GM21360 (cell line): ENCODE measurements around the gene GALNTL6.

ENCODE experiments used
- ATAC-seq: cut with Tn5 transposase; IDR thresholded peaks from one replicate; pipeline ENCODE4 v1.9.1; 2021; ENCODE audit warnings: mild to moderate bottlenecking, moderate library complexity; ENCODE audit not compliant: unreplicated experiment

Gene GALNTL6

DNA sequence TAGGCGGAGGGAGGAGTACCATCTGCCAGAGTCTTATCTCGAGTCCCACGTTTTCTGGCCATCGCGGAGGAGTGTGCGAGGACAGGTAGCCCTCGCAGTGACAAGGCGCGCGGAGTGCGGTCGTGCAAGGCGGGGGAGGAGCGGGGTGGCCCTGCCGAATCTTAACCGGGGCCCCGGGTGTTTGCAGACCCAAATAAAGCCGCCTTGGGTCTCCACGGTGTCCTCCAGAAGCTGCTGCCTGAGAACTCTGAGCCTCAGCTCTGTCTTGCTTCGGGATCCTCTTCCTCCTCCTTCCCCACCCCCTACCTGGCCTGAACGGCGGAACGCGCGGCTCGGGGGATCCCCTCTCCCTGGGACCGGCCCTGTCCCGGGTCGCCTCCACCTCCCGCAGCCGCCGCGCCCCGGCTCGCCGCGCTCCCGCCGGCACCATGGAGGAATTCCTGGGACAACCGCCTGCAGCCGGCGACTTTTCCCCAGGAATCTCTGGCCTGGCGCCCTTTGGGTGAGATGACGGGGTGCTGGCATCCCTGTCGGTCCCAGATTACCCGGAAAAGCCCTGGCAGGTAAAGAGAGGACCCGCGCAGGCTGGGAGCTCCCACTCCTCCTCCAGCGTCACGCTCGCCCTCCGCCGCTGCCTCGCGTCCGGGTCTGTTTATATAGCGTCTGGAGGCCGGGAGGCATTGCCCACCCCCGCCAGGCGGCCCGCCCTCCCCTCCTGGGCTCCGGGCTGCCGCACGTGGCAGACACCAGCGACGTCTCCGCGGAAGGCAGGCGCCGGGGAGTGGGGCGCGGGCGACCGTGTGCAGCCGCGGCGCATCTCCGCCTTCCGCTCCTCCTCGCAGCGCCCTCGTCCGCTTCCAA, at the start of gene GALNTL6:
GALNTL6 (plus strand) TSS at position 740 of the 861 bp plus-strand sequence.
- peak; percentile 57 for ATAC-seq

DNA sequence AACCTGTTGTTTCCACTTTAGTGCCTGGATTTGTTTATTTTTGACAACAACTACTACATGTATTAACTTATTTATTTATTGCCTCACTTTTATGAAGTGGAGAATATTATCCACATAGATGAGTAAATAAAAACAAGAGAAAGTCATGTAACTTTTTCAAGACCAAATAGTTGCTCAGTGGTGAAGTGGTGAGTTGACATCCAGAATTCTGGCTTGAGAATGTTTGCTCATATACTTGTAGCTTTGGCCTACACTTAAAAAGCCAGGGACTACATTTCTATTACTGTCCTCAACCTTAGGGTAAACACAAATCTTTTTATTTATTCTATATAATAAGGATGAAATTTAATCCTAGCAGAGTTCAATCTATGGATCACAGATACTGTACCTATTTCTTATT, 47.7 kb upstream of the GALNTL6 start:
- no peak for ATAC-seq

DNA sequence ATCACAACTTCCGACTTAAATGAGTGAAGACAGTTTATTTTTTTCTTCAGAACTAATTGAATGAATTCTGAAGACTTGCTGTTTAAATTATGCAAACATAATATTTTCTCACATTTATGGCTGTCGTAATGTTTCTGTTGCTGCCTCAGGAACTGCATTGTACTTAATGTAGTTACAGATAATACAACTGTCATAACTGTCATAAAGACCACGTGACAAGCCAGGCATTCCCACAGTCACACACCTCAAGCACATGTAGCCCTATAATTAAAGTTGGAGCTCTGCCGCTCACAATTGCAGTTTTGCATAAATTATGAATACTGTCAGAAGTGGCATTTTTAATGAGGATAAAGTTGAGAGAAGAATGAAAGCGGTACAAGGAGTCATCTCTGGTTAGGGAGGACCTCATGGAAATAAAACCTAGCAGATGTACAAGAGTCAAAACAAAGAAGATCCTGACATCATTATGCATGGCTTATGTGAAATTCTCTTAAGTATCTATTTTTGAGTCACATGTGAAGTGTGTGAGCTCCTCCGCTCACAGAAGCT, 38.5 kb upstream of the GALNTL6 start:
- no peak for ATAC-seq

DNA sequence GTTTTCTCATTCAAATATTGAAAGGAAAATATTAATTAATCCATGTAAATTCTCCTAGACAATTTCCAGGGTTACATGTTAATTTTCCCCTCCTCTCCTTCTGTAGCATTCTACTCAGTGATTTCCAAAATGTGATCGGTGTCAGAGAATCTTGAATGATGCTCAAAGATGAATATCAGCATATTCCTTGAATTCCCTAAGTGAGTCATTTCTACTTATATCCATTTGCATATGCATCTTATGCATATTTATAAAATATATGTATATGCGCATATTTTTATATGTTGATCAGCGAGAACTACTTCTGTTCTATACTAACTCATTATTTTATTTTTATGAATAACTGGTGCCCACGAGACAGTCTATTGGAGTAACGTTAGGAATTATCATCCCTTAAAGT, 33.9 kb upstream of the GALNTL6 start:
- ATAC-seq, result no peak

DNA sequence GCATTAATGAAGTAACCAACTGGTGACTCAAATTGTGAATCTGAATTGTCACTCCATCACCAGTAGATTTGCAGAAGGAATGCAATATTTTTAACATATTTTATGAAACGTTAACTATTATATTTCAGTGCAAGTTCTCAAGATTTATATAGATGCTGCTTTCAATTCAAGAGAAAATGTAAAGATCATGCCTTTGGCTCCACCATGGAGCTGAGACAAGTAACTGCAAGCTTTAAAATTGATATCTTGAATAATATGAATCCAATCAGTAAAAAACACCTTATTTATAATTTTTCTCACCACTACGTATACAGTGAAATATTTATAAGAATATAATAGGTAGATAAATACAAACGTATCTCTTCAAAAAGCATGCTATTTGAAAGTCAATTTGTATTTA, 27.8 kb upstream of the GALNTL6 start:
- no peak for ATAC-seq

DNA sequence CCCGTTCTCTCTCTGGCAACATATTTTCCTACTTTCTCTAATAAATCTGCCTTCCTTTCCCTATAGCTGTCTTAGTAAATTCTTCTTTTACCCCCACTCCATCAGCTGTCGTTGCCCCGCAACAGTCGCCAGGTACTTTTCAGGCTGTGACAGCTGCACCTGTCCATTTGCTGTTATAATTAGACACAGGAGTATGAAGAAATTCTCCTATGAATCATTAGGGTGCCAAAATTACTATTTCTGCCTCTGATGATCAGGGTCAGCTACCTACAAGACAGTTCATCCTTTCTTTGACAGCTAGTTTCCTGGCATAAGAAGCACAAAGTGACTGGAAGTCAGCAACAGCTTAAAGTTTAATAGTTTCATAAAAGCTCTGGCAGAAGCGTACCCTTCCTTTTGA, 19.5 kb upstream of the GALNTL6 start:
- ATAC-seq, result no peak

DNA sequence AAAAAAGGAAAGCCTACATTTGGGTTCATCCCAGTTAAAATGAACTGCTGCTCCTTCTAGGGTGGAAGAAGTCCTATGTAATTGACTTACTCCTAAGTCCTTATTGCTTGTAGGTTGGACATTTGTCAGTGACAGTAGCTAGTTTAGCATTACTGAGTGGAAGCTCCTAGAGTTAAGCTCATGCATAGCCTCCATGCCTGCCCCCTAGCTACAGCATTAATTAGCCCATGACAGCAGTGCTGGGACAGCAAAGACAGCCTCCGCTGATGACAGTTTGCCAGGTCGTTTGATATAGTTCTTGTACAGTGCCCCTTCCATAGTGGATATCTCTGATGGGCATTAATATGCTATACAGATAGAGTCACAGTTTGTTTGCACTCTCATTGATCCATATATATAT, 18.7 kb upstream of the GALNTL6 start:
- no peak for ATAC-seq

DNA sequence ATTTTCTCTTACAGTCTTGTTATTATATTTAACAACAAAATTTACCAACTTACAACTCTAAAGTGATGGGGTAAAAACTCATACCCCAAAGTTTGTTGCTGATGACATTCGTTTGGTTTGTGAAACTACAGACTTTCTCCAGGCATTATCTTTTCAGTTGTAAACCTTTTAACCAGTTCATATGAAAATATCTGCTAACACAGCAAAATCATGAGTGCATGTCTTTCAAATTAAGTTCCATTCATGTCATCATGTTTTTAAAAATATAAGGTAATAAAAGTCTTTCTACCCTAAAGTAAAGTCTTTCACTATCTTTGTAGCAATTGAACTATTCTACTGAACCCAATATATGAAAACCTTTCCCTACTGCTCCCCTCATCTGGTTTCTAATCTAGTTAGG, 3.4 kb upstream of the GALNTL6 start:
- no peak for ATAC-seq

DNA sequence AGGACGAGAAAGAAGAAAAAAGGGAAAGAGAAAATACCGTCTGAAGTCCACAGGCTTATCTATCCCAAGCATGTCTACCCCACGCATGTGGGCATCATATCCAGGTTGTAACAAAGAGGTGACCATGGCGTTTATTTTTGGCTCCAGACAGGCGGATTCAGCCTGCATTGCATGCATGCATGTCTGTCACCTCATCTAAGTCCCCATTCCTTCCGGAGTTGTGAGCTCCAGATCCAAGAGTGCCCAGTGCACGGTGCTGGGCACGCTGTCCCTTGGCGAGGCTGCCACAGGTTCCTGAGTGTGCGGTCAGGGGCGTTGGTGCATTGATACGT, 905 bp upstream of the GALNTL6 start:
- no peak for ATAC-seq

DNA sequence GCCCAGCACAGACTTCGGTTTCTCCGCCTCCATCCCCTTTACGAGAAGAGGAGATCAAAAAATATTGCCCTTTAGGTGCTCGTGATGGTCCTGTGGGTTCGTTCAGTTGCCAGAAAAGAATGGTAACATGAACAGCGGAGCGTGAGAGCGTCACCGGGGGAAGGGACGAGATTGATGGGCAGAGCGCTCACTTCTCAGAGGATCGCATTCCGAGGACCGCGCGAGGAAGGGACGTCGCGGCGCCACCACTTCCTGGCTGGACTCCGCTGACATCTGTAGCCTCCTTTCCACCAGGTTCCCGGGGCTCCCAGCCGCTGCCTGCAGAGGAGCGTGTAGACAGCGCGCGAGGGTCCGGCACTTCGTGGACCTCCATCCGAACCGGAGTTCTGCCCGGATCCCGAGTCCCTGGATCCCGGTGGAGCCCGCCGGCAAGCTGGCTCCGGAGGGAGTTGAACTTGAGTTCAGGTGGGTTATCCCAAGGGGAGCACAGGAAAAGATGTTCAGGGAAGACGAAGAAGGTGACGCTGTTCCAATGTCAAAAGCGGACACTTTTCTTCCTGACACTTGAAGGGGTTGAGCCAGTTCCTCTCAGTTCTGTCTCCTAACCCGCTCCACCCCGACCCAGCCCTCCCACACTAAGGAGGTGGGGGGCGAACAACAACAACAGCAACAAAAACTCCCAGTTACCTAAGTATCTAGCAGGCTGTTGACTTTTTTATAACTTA, 484 bp downstream of the GALNTL6 start:
- ATAC-seq, result no peak

DNA sequence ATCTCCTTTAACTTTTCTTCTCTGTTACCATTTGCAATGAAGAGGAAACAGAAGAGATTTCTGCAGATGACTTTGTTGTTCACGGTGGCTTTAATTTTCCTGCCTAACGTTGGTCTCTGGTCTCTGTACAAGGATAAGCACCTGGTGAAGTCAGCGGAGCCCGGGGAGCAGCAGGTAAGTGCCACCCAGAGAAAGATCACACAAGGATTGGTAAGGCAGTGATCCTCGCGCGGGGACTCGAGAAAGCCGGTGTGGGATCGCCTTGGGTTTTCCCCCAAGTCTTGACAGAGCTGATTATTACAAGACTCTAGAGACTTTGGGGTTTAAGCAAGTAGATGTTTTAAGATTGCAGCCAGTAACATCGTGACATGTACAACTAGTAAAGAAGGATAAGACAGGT, 1.3 kb downstream of the GALNTL6 start:
- ATAC-seq, result no peak

DNA sequence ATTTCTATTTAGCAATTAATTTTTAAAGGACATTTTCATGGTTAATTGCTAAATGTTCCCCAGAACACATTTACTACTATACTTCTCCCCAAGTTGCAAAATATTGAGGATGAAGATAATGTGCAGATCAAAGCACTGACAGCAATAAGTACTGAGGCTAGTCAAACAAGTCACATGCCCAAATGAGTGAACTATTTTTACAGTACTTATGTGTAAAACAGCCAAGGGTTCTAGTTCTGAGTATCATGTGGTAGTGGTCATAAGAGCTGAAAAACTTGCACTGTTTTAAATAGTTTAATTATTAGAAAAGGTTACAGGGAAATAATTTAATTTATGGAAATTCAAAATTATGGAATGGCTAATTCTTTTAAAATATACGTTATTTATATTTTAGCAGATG, 3.8 kb downstream of the GALNTL6 start:
- ATAC-seq, result no peak

DNA sequence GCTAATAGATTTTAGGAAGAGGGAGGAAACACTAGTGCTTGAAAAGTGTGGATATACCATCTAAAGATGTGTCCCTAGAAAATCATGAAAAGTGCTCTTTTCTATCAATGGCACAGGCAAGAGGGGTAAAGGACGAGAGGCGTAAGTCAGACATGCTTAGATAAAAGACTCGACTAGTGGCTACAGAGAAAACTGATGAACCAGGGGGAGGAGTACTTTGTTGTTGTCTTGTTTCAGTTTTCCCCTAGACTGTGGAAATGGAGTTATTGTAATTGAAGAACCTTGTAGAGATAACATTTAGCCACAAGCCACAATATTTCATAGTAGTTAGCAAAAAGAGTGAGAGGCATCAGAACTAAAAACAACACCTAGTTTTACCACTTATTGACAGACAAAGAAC, 21.4 kb downstream of the GALNTL6 start:
- ATAC-seq, result no peak

DNA sequence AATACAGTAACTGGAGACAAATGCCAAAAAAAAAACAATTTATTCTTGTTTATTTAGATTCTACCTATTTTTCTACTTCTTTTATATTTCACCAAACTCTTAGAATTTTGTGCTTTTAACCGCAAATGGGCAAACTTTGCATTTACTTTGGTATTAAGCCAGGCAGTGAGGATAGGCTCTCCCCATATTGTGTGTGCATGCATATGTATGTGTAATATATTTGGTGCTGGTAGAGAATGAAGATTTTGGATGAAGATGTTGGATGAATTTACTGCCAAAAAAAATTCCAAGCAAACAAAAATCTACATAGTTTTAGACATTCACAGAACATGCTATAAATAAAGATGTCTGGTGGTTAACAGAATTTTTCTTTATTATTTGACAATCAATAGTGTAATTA, 30.3 kb downstream of the GALNTL6 start:
- ATAC-seq, result no peak

DNA sequence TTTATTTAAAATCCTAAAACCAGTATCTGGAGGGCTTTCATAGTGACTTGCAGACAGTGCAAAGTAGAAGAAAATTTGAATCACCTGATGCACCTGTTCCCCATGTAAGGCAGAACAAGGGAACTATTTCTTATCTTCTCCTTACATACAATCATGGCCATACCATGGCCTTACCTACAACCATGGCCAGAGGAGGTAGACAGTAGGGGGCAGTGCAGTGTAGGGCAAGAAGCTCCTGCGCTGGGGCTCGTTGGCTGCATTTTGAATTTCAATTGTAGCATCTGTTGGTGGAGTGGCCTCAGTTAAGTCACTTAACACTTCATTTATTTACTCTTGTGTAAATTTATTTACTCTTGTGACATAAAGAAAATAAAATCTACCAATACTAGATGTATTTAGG, 33.0 kb downstream of the GALNTL6 start:
- ATAC-seq, result peak; percentile 92

DNA sequence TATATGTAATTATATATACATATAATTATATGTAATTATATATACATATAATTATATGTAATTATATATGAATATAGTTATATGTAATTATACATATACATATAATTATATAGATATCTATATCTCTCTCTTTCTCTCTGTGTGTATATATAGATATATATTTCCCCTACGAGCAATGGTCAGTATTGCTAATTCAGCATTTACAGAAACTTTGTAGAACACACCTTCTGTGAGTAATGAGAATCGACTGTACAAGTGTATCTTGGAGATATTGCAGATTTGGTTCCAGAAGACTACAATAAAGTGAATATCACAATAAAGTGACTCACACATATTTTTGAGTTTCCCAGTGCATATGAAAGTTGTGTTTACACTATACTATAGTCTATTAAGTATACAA, 33.7 kb downstream of the GALNTL6 start:
- no peak for ATAC-seq

DNA sequence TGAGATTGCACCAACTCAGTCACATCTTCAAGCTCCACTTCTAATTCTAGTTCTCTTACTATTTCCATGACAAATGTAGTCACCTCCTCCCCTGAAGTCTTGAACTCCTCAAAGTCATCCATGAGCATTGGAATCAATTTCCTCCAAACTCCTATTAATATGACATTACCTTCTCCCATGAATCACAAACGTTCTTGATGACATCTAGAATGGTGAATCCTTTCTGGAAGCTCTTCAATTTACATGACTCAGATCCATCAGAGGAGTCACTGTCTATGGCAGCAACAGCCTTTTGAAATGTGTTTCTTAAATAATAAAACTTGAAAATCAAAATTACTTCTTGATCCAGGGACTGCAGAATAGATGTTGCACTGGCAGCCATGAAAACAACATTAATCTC, 34.5 kb downstream of the GALNTL6 start:
- ATAC-seq, result no peak

DNA sequence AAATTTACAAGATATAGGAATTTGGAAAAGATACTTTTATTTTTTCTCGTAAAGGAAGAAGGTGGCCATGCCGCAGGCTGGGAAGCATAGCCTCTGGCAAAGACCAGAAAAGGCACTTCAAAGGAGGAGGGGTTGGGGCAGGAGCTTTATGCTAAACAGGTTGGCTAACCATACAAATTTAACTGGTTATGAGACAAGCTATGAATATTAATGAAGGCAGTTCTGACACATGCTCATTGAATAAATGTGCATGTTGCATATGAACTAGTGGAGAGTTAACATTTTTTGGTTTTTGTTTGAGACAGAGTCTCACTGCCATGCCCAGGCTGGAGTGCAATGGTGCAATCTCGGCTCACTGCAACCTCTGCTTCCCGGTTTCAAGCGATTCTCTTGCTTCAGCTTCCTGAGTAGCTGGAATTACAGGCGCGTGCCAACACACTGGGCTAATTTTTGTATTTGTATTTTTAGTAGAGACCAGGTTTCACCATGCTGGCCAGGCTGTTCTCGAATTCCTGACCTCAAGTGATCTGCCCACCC, 36.5 kb downstream of the GALNTL6 start:
- no peak for ATAC-seq

DNA sequence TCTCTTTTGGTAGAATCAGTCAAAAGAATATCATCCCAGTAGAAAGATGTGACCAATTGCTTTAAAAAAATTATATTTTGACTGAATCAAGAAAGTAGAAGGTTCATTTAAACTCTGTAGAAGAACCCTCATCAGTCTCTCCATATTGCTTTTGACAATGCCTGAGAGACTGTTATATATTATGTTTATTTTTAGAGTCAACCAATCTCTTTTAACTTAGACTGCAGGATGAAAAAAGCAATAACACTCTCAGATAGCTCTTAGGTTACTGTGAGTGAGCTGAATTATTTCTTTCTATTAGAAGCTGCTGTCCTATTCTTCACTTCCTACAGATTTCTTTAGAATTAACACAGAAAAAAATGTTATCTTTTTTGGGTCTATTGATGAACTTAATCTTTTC, 38.1 kb downstream of the GALNTL6 start:
- ATAC-seq, result no peak

DNA sequence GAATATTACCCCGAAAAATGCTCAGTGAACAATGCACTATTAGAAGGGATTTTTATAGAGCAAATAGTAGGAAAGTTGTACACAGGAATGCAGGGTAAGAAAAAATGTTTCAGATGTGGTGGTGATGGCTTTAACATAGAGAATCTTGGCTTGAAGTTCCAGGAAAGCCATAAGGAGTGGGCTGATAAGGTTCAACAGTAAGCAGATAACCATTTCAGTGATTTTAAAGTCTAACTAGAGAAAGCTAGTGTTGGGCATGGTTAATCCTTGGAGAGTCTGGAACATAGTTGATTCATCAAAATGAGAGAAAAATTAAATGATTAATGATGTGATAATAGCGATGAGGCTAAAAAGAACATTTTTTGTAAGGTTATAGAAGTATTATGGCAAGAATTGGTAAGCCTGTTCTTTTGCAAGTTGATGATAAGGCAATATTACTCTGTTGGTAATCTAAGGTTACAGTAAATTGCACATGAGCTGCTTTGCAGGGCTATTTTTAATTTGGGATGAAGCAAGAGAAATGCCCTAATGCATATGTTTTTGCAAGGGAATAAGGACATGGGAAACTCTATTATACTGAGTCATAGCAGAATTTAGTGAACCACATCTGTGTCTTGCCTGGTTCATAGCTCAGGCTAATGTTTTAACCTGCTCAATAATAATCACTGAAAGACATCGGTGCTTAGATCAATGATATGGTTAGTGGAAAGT, 44.3 kb downstream of the GALNTL6 start:
- ATAC-seq, result no peak

DNA sequence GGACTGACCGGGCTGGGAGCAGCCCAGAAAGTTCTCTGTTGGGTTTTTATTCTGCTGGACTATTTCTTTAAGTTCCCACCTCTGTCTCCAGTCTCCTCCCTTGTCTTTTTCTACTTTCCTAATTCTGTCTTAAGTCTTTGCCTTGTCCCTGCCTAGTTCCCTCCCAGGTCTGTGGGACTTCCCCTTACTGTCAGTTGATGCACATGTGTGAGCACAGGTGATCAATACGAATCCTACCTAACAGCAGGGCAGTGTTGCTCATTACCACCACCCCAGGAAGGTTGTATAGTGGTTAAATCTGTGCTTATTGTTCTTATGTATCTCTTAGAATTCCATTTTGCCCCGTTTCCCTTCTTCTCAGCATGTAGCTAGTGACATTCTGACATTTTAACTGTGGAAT, 62.1 kb downstream of the GALNTL6 start:
- peak; percentile 58 for ATAC-seq
